Breast epithelium (tissue), 3 donors: Measurements from ENCODE around the gene BCL2.

Source experiments
- CTCF ChIP-seq, 3 donors: fragments of 450-650 bp; IDR thresholded peaks; one replicate each; pipeline ENCODE4 v1.5.1; 2016 to 2017; ENCODE audit warnings: antibody characterized with exemption in 3 of 3, mild to moderate bottlenecking in 3 of 3, moderate library complexity in 3 of 3
- POLR2A ChIP-seq: fragments of 450-650 bp; IDR thresholded peaks from one replicate; pipeline ENCODE4 v1.6.1; 2016; ENCODE audit warnings: antibody characterized with exemption, mild to moderate bottlenecking, moderate library complexity
- POLR2AphosphoS5 ChIP-seq, 3 donors: sonication (generic); formaldehyde crosslinking; IDR thresholded peaks; one replicate each; pipeline ENCODE4 v1.6.1; 2017; ENCODE audit warnings: antibody characterized with exemption in 3 of 3

DNA sequence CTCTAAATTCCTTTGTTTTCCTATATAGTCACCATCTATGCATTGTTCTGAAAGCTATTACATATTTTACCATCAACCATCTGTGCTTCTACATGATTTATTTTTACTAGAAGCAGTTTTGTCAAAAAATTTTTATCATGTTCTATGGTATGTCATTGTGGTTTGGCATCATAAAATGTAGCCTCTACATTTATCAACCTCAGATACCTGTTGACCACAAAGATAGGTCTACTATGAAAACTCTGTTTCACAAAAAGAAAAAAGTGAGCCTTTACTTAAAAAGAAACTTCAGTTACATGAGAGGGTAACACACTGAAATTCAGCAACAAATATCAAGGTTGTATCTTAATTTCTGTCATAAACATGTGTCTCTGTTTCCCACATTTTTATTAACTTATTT lies 3.7 kb downstream of the BCL2 start:
- TF ChIP-seq CTCF (IDR thresholded peaks at IDR 0.05) (no peak), POLR2AphosphoS5 (IDR thresholded peaks at IDR 0.05) (no peak), POLR2A (no peak)
